ENCODE measurements around the gene SNAP91.

The SNAP91 gene

GRCh38 chr6:83600459-83600858 is 108.4 kb downstream of the SNAP91 start:
- POLR2A ChIA-PET: no interaction called here
- DNase-seq (ENCODE audit: low read depth, low spot score): no peak
- TF ChIP-seq CTCF (IDR thresholded peaks at IDR 0.05; ENCODE audit: insufficient read depth, low read length, missing control alignments): no peak
- no peak overlapping the region for H3K4me3 ChIP-seq (ENCODE audit: low read depth, low read length)
- CTCF ChIA-PET: interaction anchor here (1.2 kb wide), 1 partner anchor 620 kb away, joined by 3 read pairs; no protein-coding TSS in a partner anchor

GRCh38 chr6:83597511-83597910 is 111.4 kb downstream of the SNAP91 start:
- DNase-seq (ENCODE audit: low read depth, low spot score): no peak
- no peak overlapping the region for H3K4me3 ChIP-seq (ENCODE audit: low read depth, low read length)
- ChIA-PET POLR2A (no interaction called here), CTCF (no interaction called here)
- TF ChIP-seq CTCF (IDR thresholded peaks at IDR 0.05; ENCODE audit: insufficient read depth, low read length, missing control alignments): no peak

- ChIA-PET POLR2A (no interaction called here), CTCF (interaction anchor here (1.0 kb wide), 1 partner anchor 18 kb away, joined by 6 read pairs; no protein-coding TSS in a partner anchor)
- H3K4me3 ChIP-seq (ENCODE audit: low read depth, low read length): no peak overlapping the region
- no peak for TF ChIP-seq CTCF (IDR thresholded peaks at IDR 0.05; ENCODE audit: insufficient read depth, low read length, missing control alignments)
- DNase-seq (ENCODE audit: low read depth, low spot score): no peak
These were observed 111.8 kb downstream of the SNAP91 start for GRCh38 chr6:83597051-83597450.

- DNase-seq (ENCODE audit: low read depth, low spot score): peak; percentile 16
- TF ChIP-seq CTCF (IDR thresholded peaks at IDR 0.05; ENCODE audit: insufficient read depth, low read length, missing control alignments): no peak
- CTCF ChIA-PET: no interaction called here
- no peak overlapping the region for H3K4me3 ChIP-seq (ENCODE audit: low read depth, low read length)
- POLR2A ChIA-PET: no interaction called here
These were observed 114.0 kb downstream of the SNAP91 start for GRCh38 chr6:83594941-83595340.

GRCh38 chr6:83593395-83593785 is 115.5 kb downstream of the SNAP91 start:
- ChIA-PET POLR2A (no interaction called here), CTCF (interaction anchor here (0.8 to 1.6 kb wide), 2 partner anchors 14 to 16 kb away, joined by 3 read pairs; no protein-coding TSS in a partner anchor)
- DNase-seq (ENCODE audit: low read depth, low spot score): no peak
- H3K4me3 ChIP-seq (ENCODE audit: low read depth, low read length): no peak overlapping the region
- TF ChIP-seq CTCF (IDR thresholded peaks at IDR 0.05; ENCODE audit: insufficient read depth, low read length, missing control alignments): no peak

GRCh38 chr6:83592770-83593394 is 116.0 kb downstream of the SNAP91 start:
- DNase-seq (ENCODE audit: low read depth, low spot score): no peak
- ChIA-PET CTCF (interaction anchor here (0.8 to 1.6 kb wide), 2 partner anchors 13 to 16 kb away, joined by 3 read pairs; no protein-coding TSS in a partner anchor), POLR2A (no interaction called here)
- peak; percentile 59 for TF ChIP-seq CTCF (IDR thresholded peaks at IDR 0.05; ENCODE audit: insufficient read depth, low read length, missing control alignments)
- H3K4me3 ChIP-seq (ENCODE audit: low read depth, low read length): no peak overlapping the region

Data from AG04449 (cell line).